Ovary (tissue), 3 donors: Measurements from ENCODE around the gene HMG20A.

Source experiments
- CTCF ChIP-seq, 3 donors: fragments of 450-650 bp in 2 of 3; fragments of 200-600 bp in 1 of 3; IDR thresholded peaks; one replicate each; pipeline versions ENCODE4 v1.5.1 to v1.8.0; 2016 to 2022; ENCODE audit warnings: antibody characterized with exemption in 3 of 3, mild to moderate bottlenecking in 1 of 3
- POLR2A ChIP-seq: fragments of 450-650 bp; IDR thresholded peaks from one replicate; pipeline ENCODE4 v1.6.1; 2017; ENCODE audit warnings: antibody characterized with exemption, mild to moderate bottlenecking, moderate library complexity
- donor health status: DM: no; HTN: no; CAD: no.

GRCh38 chr15:77430652-77431051, 10.0 kb downstream of the HMG20A start:
- TF ChIP-seq CTCF (IDR thresholded peaks at IDR 0.05), result no peak
- TF ChIP-seq POLR2A, result no peak
